KBM-7 (cell line): ENCODE measurements around the gene PAPPA2.
"Not testable (repeated sequence)": the region's sequence is repeated elsewhere in the genome, so short reads cannot be mapped to it uniquely, and the experiment has no call there.

Experiments
- DNase-seq: peaks from one replicate; pipeline ENCODE4 v3.0.0-alpha.2; 2015
- in situ Hi-C: fragments of 300-500 bp; cut with MboI; formaldehyde crosslinking; loops from 2 replicates; pipeline ENCODE4 v1.14.3; 2020; ENCODE audit warnings: low sequenced_read_pairs, low pct_unique_long_range_greater_than_20kb, mixed read lengths

The PAPPA2 gene

DNA sequence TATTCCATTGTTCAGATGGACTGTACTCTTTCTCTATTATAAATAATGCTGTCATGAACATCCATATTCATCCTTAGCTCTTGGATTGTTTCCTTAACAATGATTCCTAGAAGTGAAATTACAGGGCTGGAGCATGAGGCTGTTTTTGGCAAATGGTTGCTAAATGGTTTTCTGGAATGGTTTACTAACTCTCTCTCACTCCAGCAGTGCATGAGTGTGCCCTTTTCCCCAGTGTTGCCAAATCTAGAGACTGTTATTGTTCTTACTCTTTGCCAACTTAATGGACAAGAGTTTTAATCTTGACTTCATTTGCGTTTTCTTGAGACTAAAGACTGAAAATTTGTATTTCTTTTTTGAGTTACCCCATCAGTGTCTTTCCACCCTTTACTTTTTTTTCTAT is 113.0 kb downstream of the PAPPA2 start:
- DNase-seq = no peak
- in situ Hi-C loops = no loop called here

DNA sequence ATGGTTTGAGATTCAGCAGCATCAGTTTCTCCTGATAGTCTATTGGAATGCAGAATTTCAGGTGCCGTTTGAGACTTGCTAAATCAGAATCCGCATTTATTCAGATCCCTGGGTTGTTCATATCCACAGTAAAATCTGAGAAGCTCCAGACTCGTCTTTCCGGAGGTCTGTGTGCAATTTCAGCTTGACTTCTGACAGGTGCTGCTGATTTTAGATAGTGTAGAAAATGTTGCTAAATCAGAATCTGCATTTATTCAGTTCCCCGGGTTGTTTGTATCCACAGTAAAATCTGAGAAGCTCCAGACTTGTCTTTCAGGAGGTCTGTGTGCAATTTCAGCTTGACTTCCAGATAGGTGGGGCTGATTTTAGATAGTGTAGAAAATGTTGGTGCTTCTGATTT is 113.7 kb downstream of the PAPPA2 start:
- no peak for DNase-seq
- in situ Hi-C loops = no loop called here

DNA sequence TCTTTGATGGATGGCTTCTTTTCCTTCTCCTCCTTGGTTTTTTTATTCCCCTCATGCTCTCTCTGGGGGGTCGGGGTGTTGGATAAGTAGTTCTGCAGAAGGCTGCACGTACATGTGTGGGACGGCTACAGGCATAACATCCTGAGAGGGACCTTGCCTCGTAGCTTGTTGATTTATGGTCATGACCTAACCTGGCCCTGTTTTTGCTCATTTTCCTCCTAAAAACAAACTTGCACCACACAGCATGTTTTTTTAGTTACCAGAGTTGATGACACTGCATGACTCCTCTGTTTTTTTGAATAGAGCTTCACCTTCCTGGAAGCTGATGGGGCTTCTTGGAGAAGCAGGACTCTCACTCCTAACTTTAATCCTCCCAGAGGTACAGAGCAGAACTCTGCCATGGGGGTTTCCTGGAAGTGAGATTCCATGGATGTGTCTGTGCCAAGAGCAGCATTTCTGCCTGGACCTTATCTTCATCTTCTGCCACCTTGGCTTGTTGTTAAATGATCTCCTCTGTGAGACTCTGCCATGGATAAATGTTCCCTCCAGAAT is 114.7 kb downstream of the PAPPA2 start:
- no peak for DNase-seq
- in situ Hi-C loops = no loop called here

DNA sequence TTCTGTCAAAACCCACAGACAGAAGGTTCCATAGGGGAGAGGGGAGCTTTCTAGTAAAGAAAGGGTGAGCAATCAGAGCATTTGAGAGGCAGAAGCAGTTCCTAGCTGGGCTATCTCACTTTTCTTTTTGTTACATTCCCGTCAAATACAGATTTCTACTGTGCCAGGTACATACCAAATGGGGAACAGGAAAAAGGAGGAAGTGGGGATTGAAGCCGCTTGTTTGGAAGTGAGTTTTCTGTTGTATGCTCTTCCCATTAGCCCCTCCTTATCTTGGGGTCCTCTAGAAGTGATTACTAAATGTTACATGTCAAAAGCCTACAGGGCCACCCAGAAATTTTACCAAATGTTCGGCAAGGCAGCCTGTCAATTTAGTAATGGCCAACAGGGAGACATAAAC is 116.1 kb downstream of the PAPPA2 start:
- in situ Hi-C loops = no loop called here
- DNase-seq = no peak

DNA sequence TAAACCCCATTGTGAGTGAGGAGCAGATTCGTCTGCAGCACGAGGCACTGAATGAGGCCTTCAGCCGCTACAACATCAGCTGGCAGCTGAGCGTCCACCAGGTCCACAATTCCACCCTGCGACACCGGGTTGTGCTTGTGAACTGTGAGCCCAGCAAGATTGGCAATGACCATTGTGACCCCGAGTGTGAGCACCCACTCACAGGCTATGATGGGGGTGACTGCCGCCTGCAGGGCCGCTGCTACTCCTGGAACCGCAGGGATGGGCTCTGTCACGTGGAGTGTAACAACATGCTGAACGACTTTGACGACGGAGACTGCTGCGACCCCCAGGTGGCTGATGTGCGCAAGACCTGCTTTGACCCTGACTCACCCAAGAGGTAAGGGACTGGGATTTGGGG is 132.2 kb downstream of the PAPPA2 start:
- no peak for DNase-seq
- in situ Hi-C loops = no loop called here

DNA sequence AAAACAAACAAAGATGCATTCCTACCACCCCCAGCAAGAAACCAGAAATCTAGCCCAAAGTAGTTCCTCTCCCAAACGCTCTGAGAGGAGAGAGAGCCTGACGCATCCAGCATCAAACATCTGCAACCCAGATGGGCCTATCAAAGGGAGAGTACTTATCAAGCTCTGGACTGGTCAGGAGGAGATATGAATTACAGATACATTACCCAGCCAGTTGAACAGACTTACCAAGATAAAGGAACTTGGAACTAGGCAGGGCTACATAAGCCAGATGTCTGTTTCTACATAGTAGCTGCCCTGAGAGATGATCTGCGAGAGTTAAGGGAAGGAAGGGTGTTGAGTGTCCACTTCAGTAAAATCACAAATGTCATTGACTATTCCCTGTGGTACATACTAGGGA is 138.4 kb downstream of the PAPPA2 start:
- in situ Hi-C loops = no loop called here
- no peak for DNase-seq

DNA sequence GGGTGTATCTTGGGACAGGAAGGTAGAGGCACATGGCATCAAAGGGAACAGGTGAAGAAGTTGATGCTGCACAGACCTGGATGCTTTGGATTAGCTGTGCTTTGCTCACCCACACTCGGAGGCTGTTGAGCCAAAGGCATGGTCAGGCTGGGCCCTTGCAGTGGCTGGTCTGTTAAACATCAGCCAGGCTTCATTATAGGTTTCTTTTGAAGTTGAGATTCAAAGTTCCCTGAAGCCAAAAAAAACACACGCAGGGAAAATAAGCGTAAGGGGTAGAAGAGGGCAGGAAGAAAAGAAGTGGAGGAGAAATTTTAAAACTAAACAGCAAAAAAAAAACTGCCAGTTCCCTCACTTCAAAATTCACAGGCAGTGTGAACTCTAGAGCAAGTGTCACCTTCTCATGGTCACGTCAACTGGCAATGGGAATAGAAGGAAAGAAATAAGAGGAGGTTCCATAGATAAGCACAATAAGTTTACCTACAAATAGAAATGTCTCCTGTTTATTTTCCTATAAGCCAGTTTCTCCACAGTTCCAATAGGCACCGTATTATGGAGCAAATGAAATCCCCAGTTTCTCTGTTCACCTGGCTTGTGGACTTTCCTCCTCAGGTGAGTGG is 139.5 kb downstream of the PAPPA2 start:
- in situ Hi-C loops = no loop called here
- no peak for DNase-seq

DNA sequence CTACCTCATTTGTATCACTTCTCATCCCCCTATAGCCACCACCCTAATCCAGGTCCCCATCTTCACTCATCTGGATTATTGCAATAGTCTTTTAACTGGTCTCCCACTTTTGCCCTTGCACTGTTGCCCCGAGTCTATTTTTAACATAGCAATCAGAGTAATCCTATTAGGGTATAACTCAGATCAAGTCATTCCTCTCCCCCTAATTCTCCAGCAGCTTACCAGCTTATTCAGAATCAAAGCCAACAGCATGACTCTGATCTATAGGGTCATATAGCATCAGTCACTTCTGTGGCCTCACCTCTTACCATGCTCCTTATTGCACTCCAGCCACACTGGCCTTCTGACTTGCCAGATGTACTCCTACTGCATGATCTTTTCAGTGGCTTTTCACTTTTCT is 140.7 kb downstream of the PAPPA2 start:
- in situ Hi-C loops = no loop called here
- no peak for DNase-seq

DNA sequence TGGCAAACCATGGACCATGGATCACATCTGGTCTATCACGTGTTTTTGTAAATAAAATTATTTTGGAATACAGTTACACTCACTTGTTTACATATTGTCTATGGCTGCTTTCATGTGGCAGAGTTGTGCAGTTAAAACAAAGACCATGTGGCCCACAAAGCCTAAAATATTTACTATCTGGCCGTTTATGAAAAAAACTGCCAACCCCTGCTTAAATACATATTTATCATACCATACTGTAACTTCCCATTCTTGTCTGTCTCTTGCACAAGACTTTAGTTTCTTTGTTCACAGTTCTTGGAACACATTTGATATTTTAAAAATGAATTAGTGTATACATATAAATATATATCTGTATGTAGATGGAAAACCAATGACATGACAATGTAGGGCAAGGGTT is 141.5 kb downstream of the PAPPA2 start:
- DNase-seq = no peak
- in situ Hi-C loops = no loop called here

DNA sequence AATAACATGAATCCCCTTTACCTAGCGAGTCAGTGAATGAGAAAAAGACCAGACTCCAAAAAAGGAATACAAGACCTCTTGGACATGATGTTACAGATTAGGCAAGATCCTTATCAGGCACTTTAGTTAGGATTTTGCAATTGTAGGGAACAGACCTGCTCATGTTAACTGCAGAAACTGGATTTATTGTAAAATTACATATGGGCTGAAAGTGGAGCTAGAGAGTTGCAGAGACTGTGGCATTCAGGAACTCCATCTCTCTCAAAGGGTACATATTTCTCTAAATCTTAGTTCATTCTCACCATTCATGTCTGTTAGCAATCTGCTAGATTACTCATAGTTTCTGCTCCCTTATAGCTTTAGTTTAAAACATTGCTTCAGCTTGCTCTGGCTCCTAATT is 142.2 kb downstream of the PAPPA2 start:
- in situ Hi-C loops = no loop called here
- DNase-seq = no peak

DNA sequence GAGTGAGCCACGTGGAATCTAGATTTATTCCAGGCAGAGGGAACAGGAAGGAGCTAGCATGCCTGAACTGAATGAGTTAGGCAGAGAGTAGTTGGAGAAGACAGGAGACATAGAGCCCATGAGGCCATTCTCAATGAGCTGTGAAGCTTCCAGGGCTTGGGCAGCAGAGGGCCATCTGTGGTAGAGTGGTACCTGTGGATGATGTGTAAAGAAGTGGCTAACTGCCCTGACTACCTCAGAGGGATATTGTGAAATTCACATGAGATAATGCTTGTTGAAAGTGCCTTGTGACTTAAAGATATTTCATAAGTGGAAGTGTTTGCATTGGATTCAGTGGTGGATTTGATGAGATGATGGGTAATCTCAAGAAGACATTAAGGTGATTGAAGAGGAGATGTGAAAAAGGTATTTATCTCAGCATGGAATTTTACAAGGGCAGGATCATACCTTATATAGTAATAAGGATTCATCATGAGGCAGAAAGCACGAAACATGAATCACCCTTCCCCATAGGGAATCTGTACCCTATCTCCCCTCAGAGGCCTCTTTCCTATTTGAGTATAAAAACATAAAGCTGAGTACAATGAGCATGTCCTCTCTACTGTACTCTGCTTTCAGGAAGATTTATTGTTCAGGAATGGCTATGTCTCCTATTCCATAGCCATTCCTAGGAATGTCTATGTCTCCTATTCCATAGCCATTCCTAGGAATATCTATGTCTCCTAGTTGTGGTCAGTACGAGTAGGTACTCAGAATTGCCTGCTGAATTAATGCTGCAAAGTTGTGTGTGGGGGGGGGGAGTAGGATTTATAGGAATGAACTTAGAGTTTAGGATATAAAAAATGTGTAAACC is 146.8 kb downstream of the PAPPA2 start:
- in situ Hi-C loops = no loop called here
- no peak for DNase-seq

DNA sequence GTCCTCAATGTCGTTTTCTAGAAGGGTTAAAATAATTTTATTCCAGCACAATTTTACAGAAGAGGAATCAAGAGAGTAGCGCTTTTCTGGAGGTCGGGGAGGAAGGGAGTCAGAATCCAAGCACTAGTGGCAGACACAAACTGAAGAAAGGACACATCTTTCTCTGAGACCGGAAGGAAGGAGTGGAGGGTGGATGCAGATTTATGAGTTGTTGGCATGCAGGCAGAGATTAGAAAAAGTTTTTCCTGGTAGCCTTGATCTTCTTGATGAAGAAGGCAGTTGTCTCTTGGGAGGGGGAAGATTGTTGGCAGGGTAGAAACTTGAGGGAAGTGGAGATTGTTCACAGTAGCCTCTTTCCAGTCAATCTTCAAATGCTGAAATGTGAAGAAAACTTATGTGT is 149.8 kb downstream of the PAPPA2 start:
- in situ Hi-C loops = no loop called here

DNA sequence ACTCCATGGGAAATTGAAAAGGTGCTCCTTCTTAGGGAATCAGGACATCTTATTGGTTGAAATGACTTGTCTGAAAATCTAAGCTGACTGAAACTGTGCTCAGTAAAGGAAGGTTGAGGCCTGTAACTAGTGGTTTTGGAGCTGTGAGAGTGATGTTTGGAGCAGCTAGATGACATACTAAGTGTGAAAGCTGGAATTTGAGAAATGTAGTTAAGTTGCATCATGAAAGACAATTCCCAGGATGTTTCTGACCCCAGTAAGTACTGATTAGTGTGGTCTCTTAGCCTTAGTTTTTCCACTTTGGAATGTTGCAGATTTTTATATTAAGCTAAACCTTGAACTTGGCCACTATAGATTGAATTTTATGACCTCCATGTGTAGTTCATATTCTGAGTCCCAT is 154.9 kb downstream of the PAPPA2 start:
- DNase-seq = no peak
- in situ Hi-C loops = no loop called here

More for the DNA sequence above, 149.8 kb downstream of the PAPPA2 start:
- no peak for DNase-seq

DNA sequence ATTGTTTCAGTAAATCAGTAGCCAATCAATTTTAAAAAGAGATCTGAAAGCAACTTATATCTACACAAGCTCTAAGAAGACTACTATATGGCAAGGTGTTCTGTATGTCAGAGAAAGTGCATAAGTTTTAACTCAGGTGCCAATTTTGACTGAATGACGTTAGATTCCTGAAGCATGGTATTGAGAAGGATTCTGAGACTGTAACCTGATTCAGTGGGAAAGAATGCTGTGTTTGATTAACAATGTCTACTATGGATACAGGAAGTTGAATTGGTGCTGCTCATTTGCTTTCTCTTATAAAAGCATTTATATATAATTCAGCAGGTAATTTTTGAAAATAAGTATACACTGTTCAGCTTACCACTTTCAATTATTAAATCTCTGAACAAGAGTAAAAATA is 156.3 kb downstream of the PAPPA2 start:
- no peak for DNase-seq
- in situ Hi-C loops = no loop called here

DNA sequence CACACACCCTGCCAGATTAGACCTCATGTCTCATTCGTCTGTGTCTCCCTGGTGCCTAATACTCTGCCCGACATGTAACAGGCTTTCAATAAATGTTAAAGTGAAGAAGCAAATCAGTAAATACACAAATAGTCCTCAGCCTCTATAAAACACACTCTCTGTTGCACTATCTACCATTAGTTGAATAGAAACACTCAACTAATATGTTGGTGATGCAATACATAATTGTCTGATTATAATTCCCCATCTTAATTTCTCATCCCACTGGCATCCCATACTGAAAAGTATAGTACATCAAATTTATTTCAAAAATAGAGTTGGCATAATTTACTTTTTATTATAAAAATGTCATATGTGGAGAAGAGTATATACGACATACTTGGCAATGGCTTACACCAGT is 162.4 kb downstream of the PAPPA2 start:
- DNase-seq = no peak
- in situ Hi-C loops = no loop called here

DNA sequence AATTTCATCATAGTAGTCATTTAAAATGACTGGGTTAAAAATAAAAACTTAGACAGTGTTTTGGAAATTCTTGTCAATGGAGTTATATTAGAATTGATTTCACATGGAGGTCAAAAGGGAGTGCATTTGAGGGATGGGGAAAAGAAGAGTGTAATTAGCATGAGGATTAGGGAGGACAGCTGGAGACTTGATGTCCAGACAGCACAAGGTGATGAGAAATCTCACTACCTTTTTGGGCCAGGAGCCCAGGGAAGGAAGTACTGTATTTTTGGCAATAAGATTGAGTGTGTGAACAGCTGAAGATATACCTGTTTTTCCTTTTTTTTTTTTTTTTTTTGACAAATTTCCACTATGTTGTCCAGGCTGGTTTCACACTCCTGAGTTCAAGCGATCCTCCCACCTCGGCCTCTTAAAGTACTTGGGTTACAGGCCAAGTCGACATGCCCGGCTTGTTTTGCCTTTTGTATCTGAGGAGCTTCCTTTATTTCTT is 163.6 kb downstream of the PAPPA2 start:
- no peak for DNase-seq
- in situ Hi-C loops = no loop called here

DNA sequence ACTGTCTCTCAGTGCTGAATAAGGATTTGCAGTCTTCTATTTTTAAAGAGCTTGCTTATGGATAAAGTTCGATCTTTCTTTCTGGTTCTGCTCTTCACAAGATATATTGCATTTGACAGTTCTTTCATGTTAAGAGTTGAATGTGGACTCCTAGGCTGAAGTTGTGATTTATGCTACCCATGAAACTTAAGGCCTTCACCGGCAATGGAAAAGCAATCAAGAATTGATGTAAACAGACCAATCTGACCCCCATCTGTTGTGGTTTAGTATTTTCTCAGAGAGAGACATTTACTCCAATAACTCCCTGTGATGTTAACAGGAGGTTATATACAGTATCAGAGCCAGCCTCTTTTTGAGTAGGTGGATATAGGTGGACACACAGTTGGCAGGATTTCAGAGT is 165.8 kb downstream of the PAPPA2 start:
- DNase-seq = no peak
- in situ Hi-C loops = no loop called here

DNA sequence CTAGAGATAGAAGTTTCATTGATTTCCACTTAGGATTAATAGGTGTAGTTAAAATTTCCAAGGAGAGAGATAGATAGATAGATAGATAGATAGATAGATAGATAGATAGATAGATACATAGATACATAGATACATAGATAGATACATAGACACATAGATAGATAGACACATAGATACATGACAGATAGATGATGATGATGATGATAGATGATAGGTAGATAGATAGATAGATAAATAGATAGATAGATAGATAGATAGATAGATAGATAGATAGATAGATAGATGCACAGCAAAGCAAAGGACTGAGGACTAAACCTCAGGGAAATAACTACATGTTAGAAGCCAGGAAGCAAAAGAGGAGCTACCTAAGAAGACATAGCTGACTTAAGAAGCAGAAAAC is 171.8 kb downstream of the PAPPA2 start:
- DNase-seq, in situ Hi-C loops: not testable (repeated sequence)

DNA sequence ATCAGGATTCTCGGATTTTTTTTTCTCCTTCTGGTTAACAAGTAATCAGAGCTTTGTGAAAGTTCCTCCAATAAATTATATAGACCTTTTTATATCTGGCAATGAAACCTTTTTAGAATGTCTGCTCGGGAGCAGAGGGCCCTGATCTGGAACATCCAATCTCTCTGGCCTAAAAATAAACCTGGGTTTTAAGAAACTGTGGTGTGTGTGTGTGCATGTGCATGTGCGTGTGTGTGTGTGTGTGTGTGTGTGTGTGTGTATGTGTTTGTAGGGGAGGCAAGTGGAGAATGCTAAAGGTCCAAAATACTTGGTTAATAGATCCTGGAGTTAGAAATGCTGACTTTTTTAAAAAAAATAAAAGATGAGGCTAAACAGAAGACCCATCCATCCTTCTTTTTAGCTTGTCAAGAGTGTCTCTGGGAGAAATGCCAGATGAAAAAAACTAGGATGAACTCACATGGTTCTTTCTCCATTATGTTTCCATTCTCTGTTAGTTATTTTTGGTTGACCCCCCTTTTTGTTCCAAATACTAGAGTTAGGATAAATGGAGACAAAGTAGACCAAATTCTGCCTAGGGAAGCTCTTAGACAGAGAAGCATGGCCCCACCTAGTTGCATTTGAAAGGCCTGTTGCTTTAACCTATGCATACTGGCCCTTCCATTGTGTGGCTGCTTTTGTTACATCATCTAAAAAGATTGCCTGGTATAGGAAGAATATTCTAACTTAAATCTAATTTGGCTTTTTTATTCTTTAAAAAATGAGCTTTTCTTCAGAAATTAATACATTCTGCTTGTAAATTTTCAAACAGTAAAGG is 175.9 kb downstream of the PAPPA2 start:
- in situ Hi-C loops = no loop called here
- no peak for DNase-seq

DNA sequence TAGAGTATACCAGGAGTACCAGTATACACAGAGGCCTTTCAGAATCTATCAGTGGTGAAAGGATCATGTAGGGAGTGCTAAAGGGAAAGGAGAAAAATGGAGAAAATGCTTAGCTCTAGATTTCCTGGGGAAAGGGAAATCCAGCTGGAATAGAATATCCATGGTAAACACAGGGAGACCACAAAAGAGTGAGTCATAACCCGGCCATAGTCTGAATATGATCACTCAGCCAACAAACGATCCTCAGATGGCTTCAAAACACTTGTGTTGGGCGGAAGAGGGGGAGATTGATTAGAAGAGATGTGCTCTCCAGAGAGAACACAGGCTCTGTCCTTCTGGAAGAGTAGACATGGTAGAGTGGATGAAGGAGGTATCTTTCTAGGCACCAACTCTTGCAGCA is 180.6 kb downstream of the PAPPA2 start:
- no peak for DNase-seq
- in situ Hi-C loops = no loop called here
